ENCODE data around the gene SGPL1. TPM values are rescaled to one million over a fixed set of nuclear protein-coding genes. Genes with fewer than 3 reads are reported as not detected.

The SGPL1 gene
- total RNA-seq, 1 experiment from 2014 or later, result 93.8 TPM

- ChIA-PET POLR2A (interaction anchor here (0.6 kb wide), 1 partner anchor 389 kb away, joined by 3 read pairs; no protein-coding TSS in a partner anchor), CTCF (interaction anchor here (0.5 to 7.7 kb wide), 10 partner anchors 12 to 568 kb away, joined by 3 to 72 read pairs (median 6); partner anchors contain the start of gene UNC5B)
- no peak for DNase-seq (ENCODE audit: unreplicated experiment)
- no peak overlapping the region for H3K4me3 Mint-ChIP-seq (ENCODE audit: unreplicated experiment)
- peaks cover 49% of the 10 kb centered on the region for H3K27me3 Mint-ChIP-seq (ENCODE audit: insufficient read depth, unreplicated experiment)
- H3K36me3 Mint-ChIP-seq (ENCODE audit: insufficient read depth, unreplicated experiment), result no peaks in the 10 kb centered on the region
- TF ChIP-seq CTCF (IDR thresholded peaks at IDR 0.05; ENCODE audit: unreplicated experiment), result no peak
- no TSS peak for BruUV-seq (replicated peaks)
- no peaks in the 10 kb centered on the region for H3K9me3 Mint-ChIP-seq (ENCODE audit: unreplicated experiment)
- peaks cover 7% of the 10 kb centered on the region for H3K4me1 Mint-ChIP-seq (ENCODE audit: insufficient read depth, unreplicated experiment)
- intact Hi-C loops (cut with micrococcal nuclease), result no loop called here
- no peak overlapping the region for H3K27ac Mint-ChIP-seq (ENCODE audit: low read depth, unreplicated experiment)
These were observed 107.9 kb downstream of the SGPL1 start for GRCh38 chr10:70923696-70924095.

GRCh38 chr10:70925377-70926225 is 109.9 kb downstream of the SGPL1 start:
- DNase-seq (ENCODE audit: unreplicated experiment), result peak; percentile 36
- ChIA-PET POLR2A (interaction anchor here (0.6 to 0.7 kb wide), 3 partner anchors 268 to 283 kb away, joined by 3 read pairs; no protein-coding TSS in a partner anchor), CTCF (interaction anchor here (0.6 to 7.7 kb wide), 42 partner anchors 9 to 1058 kb away, joined by 3 to 72 read pairs (median 4); partner anchors contain the start of gene UNC5B)
- Mint-ChIP-seq H3K36me3 (ENCODE audit: insufficient read depth, unreplicated experiment) (no peaks in the 10 kb centered on the region), H3K4me1 (ENCODE audit: insufficient read depth, unreplicated experiment) (peaks cover 7% of the 10 kb centered on the region), H3K4me3 (ENCODE audit: unreplicated experiment) (no peak overlapping the region), H3K27ac (ENCODE audit: low read depth, unreplicated experiment) (no peak overlapping the region), H3K9me3 (ENCODE audit: unreplicated experiment) (no peaks in the 10 kb centered on the region), H3K27me3 (ENCODE audit: insufficient read depth, unreplicated experiment) (peaks cover 37% of the 10 kb centered on the region)
- no TSS peak for BruUV-seq (replicated peaks)
- TF ChIP-seq CTCF (IDR thresholded peaks at IDR 0.05; ENCODE audit: unreplicated experiment), result peak; percentile 94
- intact Hi-C loops (cut with micrococcal nuclease), result loop anchor here (1.0 to 5.0 kb wide), 3 partner anchors 284 to 360 kb away; no protein-coding TSS in a partner anchor

- H3K4me3 Mint-ChIP-seq (ENCODE audit: unreplicated experiment), result no peak overlapping the region
- CTCF ChIA-PET, result interaction anchor here (0.6 to 7.7 kb wide), 25 partner anchors 8 to 969 kb away, joined by 3 to 72 read pairs (median 5); partner anchors contain the start of gene UNC5B
These were observed 110.7 kb downstream of the SGPL1 start for GRCh38 chr10:70926226-70927000.

More at GRCh38 chr10:70926226-70927000, 110.7 kb downstream of the SGPL1 start:
- Mint-ChIP-seq H3K9me3 (ENCODE audit: unreplicated experiment) (no peaks in the 10 kb centered on the region), H3K27ac (ENCODE audit: low read depth, unreplicated experiment) (no peak overlapping the region), H3K4me1 (ENCODE audit: insufficient read depth, unreplicated experiment) (peaks cover 7% of the 10 kb centered on the region), H3K36me3 (ENCODE audit: insufficient read depth, unreplicated experiment) (no peaks in the 10 kb centered on the region), H3K27me3 (ENCODE audit: insufficient read depth, unreplicated experiment) (peaks cover 33% of the 10 kb centered on the region)
- POLR2A ChIA-PET, result interaction anchor here (0.6 kb wide), 2 partner anchors 268 to 282 kb away, joined by 3 read pairs; no protein-coding TSS in a partner anchor
- no TSS peak for BruUV-seq (replicated peaks)
- TF ChIP-seq CTCF (IDR thresholded peaks at IDR 0.05; ENCODE audit: unreplicated experiment), result no peak
- no peak for DNase-seq (ENCODE audit: unreplicated experiment)
- intact Hi-C loops (cut with micrococcal nuclease), result loop anchor here (5.0 kb wide), 1 partner anchor 341 kb away; no protein-coding TSS in a partner anchor

Measured in MCF 10A (cell line).